ENCODE measurements around the gene THAP12. TPM values are rescaled to one million over a fixed set of nuclear protein-coding genes. Genes with fewer than 3 reads are reported as not detected.

The THAP12 gene
- total and polyA plus RNA-seq, 4 donors: 5.6 to 21.9 (median 13.7) TPM

GRCh38 chr11:76347466-76347865 lies 33.5 kb downstream of the THAP12 start:
- TF ChIP-seq SP1 (IDR thresholded peaks at IDR 0.05): no peak
- no peak for TF ChIP-seq RXRA (IDR thresholded peaks at IDR 0.05)
- no peak for TF ChIP-seq RAD21 (IDR thresholded peaks at IDR 0.05)
- no peak for TF ChIP-seq JUND (IDR thresholded peaks at IDR 0.05)
- TF ChIP-seq ATF3 (IDR thresholded peaks at IDR 0.05): no peak
- no peak for TF ChIP-seq YY1 (IDR thresholded peaks at IDR 0.05)
- TF ChIP-seq, protein P1, sequence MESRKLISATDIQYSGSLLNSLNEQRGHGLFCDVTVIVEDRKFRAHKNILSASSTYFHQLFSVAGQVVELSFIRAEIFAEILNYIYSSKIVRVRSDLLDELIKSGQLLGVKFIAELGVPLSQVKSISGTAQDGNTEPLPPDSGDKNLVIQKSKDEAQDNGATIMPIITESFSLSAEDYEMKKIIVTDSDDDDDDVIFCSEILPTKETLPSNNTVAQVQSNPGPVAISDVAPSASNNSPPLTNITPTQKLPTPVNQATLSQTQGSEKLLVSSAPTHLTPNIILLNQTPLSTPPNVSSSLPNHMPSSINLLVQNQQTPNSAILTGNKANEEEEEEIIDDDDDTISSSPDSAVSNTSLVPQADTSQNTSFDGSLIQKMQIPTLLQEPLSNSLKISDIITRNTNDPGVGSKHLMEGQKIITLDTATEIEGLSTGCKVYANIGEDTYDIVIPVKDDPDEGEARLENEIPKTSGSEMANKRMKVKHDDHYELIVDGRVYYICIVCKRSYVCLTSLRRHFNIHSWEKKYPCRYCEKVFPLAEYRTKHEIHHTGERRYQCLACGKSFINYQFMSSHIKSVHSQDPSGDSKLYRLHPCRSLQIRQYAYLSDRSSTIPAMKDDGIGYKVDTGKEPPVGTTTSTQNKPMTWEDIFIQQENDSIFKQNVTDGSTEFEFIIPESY (IDR thresholded peaks at IDR 0.05): no peak
- TF ChIP-seq EGR1 (IDR thresholded peaks at IDR 0.05; ENCODE audit: low read depth in 2 of 2): no peak
- no peak for TF ChIP-seq REST (IDR thresholded peaks at IDR 0.05)
- TF ChIP-seq, protein P2, sequence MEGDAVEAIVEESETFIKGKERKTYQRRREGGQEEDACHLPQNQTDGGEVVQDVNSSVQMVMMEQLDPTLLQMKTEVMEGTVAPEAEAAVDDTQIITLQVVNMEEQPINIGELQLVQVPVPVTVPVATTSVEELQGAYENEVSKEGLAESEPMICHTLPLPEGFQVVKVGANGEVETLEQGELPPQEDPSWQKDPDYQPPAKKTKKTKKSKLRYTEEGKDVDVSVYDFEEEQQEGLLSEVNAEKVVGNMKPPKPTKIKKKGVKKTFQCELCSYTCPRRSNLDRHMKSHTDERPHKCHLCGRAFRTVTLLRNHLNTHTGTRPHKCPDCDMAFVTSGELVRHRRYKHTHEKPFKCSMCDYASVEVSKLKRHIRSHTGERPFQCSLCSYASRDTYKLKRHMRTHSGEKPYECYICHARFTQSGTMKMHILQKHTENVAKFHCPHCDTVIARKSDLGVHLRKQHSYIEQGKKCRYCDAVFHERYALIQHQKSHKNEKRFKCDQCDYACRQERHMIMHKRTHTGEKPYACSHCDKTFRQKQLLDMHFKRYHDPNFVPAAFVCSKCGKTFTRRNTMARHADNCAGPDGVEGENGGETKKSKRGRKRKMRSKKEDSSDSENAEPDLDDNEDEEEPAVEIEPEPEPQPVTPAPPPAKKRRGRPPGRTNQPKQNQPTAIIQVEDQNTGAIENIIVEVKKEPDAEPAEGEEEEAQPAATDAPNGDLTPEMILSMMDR (IDR thresholded peaks at IDR 0.05; ENCODE audit: low read depth, low read length, missing input control): no peak
- TF ChIP-seq FOXA1 (IDR thresholded peaks at IDR 0.05): no peak
- TF ChIP-seq FOXA2 (IDR thresholded peaks at IDR 0.05): no peak
- no peak for TF ChIP-seq HNF4A (conservative IDR thresholded peaks at IDR 0.05)
- no peak for TF ChIP-seq GABPA (IDR thresholded peaks at IDR 0.05 in 1 of 2, conservative IDR thresholded peaks at IDR 0.05 in 1 of 2)
- TF ChIP-seq HNF4G (IDR thresholded peaks at IDR 0.05): no peak
- no peak overlapping the region for H3K9ac ChIP-seq (ENCODE audit: low read depth in 1 of 2, low read length in 2 of 2)
- WGBS: 74% methylated on average over 2 of the region's 2 CpGs
- H3K9me3 ChIP-seq (ENCODE audit: control insufficient read depth in 4 of 4, low read length in 3 of 4): no peaks in the 10 kb centered on the region
- H3K27me3 ChIP-seq (ENCODE audit: control insufficient read depth in 4 of 4, insufficient read depth in 4 of 4, low read length in 3 of 4): no peaks in the 10 kb centered on the region
- no peaks in the 10 kb centered on the region for H3K4me1 ChIP-seq (ENCODE audit: control insufficient read depth in 4 of 4, insufficient read depth in 4 of 4, low read length in 3 of 4)
- no peak overlapping the region for H3K4me3 ChIP-seq (ENCODE audit: low read depth in 1 of 3, low read length in 3 of 3)
- no peak for DNase-seq (ENCODE audit: low spot score)
- H3K27ac ChIP-seq (ENCODE audit: low read depth in 1 of 2, low read length in 2 of 2): no peak overlapping the region
- peaks cover 0 to 3% (median 1%) of the 10 kb centered on the region in 4 donors for H3K36me3 ChIP-seq (ENCODE audit: control insufficient read depth in 4 of 4, insufficient read depth in 3 of 4, low read depth in 1 of 4, low read length in 3 of 4)

GRCh38 chr11:76339221-76339620 lies 41.7 kb downstream of the THAP12 start:
- Histone ChIP-seq H3K4me1 (ENCODE audit: control insufficient read depth in 4 of 4, insufficient read depth in 4 of 4, low read length in 3 of 4) (no peaks in the 10 kb centered on the region), H3K36me3 (ENCODE audit: control insufficient read depth in 4 of 4, insufficient read depth in 3 of 4, low read depth in 1 of 4, low read length in 3 of 4) (no peaks in the 10 kb centered on the region), H3K4me3 (ENCODE audit: low read depth in 1 of 3, low read length in 3 of 3) (no peak overlapping the region), H3K9ac (ENCODE audit: low read depth in 1 of 2, low read length in 2 of 2) (no peak overlapping the region), H3K9me3 (ENCODE audit: control insufficient read depth in 4 of 4, low read length in 3 of 4) (peaks cover 0 to 6% (median 3%) of the 10 kb centered on the region in 4 donors), H3K27me3 (ENCODE audit: control insufficient read depth in 4 of 4, insufficient read depth in 4 of 4, low read length in 3 of 4) (no peaks in the 10 kb centered on the region), H3K27ac (ENCODE audit: low read depth in 1 of 2, low read length in 2 of 2) (no peak overlapping the region)
- 62% methylated on average over 6 of the region's 6 CpGs for WGBS
- DNase-seq (ENCODE audit: low spot score): no peak
- TF ChIP-seq EGR1 (IDR thresholded peaks at IDR 0.05; ENCODE audit: low read depth in 2 of 2) (no peak), SP1 (IDR thresholded peaks at IDR 0.05) (no peak), RXRA (IDR thresholded peaks at IDR 0.05) (no peak), TAF1 (conservative IDR thresholded peaks at IDR 0.05) (no peak), NR2F2 (IDR thresholded peaks at IDR 0.05) (no peak), GABPA (IDR thresholded peaks at IDR 0.05 in 1 of 2, conservative IDR thresholded peaks at IDR 0.05 in 1 of 2) (no peak), FOXA1 (IDR thresholded peaks at IDR 0.05) (no peak), JUND (IDR thresholded peaks at IDR 0.05) (no peak), HNF4G (IDR thresholded peaks at IDR 0.05) (no peak)
- TF ChIP-seq, protein P1 (IDR thresholded peaks at IDR 0.05): no peak
- TF ChIP-seq, protein P2 (IDR thresholded peaks at IDR 0.05; ENCODE audit: low read depth, low read length, missing input control): no peak

Data from liver (tissue), 9 donors.